Measurements from ENCODE around the gene AMN1.

The AMN1 gene

GRCh38 chr12:31627456-31628054 is 101.3 kb downstream of the AMN1 start:
- DNase-seq: peak; percentile 33

- DNase-seq: peak; percentile 24
Observed at GRCh38 chr12:31626270-31626995, 102.4 kb downstream of the AMN1 start.

GRCh38 chr12:31622038-31622437 is 106.8 kb downstream of the AMN1 start:
- DNase-seq: peak; percentile 36

Measured in islet precursor cell (in vitro differentiated cells).